ENCODE measurements around the gene NR4A2.

Gene NR4A2

DNA sequence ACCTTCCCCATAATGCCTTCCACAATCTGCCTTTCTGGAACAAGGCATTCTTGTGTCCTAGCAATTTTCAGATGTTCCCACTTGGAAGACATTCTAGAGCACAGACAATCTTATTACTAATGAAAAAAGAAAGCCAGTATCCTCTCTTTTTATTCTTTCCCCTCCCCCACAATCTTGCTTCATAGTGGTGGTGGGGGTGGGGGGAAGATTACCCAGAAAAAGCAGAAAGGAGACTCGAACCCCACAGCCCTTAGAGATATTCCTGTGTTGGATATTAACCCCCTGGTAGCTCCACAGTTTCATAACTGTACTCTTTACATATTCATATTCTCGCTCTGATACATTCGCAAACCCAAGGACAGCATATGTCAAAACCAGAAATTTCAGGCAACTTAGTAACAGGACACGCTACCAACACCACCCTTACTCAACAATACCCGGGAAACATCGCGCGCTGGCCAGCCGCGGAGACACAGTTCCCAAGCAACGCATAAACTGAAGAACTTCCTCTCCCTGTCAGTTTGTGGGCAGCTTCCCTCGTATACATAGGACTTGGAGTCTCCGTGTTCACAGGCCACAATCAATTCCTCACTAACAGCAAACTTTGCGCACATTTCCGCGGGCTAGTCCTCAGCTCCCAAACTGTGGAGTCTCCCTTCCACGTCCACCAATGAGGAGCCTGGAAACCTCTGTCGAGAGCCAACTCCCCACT, 793 bp downstream of the NR4A2 start:
- Histone ChIP-seq H3K9me2 (replicated peaks; ENCODE audit: insufficient read depth, low read length) (no peaks in the 10 kb centered on the region), H3K9ac (ENCODE audit: low read length) (no peak overlapping the region), H3K9me3 (ENCODE audit: insufficient read depth, low read length) (no peaks in the 10 kb centered on the region), H3K79me2 (ENCODE audit: insufficient read depth, low read length) (no peaks in the 10 kb centered on the region), H3K27ac (ENCODE audit: low read depth, low read length) (no peak overlapping the region), H3K27me3 (ENCODE audit: low read length) (no peaks in the 10 kb centered on the region), H3K36me3 (ENCODE audit: low read length) (no peaks in the 10 kb centered on the region), H2AFZ (ENCODE audit: low read depth, low read length, severe bottlenecking) (no peak overlapping the region), H3F3A (ENCODE audit: insufficient read depth) (peaks cover 6% of the 10 kb centered on the region; the same call in 1 of the 2 replicates), H4K20me1 (ENCODE audit: low read depth, low read length) (no peaks in the 10 kb centered on the region), H3K4me3 (ENCODE audit: insufficient read depth, low read length, poor library complexity, severe bottlenecking) (no peak overlapping the region), H3K4me2 (ENCODE audit: low read depth, low read length, poor library complexity, severe bottlenecking) (no peak overlapping the region)
- TF ChIP-seq EZH2phosphoT487 (conservative IDR thresholded peaks at IDR 0.05; ENCODE audit: low read length): no peak
- TF ChIP-seq, protein P1, sequence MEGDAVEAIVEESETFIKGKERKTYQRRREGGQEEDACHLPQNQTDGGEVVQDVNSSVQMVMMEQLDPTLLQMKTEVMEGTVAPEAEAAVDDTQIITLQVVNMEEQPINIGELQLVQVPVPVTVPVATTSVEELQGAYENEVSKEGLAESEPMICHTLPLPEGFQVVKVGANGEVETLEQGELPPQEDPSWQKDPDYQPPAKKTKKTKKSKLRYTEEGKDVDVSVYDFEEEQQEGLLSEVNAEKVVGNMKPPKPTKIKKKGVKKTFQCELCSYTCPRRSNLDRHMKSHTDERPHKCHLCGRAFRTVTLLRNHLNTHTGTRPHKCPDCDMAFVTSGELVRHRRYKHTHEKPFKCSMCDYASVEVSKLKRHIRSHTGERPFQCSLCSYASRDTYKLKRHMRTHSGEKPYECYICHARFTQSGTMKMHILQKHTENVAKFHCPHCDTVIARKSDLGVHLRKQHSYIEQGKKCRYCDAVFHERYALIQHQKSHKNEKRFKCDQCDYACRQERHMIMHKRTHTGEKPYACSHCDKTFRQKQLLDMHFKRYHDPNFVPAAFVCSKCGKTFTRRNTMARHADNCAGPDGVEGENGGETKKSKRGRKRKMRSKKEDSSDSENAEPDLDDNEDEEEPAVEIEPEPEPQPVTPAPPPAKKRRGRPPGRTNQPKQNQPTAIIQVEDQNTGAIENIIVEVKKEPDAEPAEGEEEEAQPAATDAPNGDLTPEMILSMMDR (IDR thresholded peaks at IDR 0.05; ENCODE audit: insufficient read depth, low read length, poor library complexity, severe bottlenecking): no peak

DNA sequence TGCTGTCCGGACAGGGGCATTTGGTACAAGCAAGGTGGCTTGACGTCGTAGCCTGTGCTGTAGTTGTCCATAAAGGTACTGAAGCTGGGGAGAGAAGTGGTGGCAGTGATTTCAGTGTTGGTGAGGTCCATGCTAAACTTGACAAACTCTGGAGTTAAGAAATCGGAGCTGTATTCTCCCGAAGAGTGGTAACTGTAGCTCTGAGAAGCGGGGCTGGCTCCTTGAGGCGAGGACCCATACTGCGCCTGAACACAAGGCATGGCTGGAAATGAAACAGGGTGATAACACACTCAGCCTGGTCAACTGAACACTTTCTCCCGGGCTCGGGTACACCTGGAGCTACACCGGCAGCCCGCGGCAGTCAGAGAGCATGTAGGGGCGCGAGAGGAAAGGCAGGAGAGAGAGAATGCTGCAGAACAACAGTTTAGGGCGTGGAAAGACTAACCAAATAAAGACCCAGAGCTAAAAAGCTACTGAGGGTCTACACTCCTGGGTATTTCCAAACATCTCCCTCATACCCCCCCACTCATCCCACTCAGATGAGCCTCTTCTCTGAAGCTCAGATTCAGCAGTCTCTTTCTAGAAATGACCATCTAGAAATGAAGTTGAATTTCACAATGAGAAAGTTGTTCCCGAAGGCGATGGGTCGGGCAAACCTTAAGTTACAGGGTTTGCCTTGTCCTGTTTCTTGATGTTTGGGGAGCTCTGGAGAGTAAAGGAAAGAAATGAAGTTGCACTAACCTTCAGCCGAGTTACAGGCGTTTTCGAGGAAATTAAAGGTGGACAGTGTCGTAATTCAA, 2.4 kb downstream of the NR4A2 start:
- no peak overlapping the region for H2AFZ ChIP-seq (ENCODE audit: low read depth, low read length, severe bottlenecking)

DNA sequence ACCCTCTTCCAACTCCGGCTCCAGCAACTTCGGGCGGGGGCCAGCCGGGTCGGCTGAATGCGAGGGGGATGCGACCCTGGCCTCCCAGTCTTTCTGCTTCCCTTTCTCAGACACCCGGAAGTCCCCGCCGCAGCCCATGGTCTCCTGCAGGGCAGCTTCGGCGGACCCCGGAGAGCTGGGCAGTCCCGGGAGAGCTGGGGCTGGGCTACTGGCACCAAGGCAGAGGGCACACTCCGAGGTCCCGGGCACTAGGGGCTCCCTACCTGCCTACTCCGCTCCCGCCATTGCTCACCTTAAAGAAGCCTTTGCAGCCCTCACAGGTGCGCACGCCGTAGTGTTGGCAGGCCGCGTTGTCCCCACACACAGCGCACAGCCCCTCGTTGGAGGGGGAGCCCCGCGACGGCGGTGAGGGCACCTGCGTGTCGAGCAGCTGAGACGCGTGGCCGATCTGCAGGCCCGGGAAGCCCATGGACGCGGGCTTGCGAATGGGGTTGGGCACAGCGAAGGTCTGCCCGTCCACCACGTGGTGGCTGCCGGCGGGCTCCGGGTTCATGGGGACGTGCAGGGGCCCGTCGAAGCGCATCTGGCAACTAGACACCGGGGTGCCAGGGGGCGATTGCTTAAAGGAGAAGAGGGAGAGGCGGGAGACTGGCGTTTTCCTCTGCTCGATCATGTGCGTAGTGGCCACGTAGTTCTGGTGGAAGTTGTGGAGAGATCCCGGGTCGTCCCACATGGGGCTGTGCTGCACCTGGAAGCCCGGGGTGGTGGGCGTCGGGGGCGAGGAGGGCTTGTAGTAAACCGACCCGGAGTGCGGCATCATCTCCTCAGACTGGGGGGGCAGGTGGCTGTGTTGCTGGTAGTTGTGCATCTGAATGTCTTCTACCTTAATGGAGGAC, 3.2 kb downstream of the NR4A2 start:
- Histone ChIP-seq H3K79me2 (ENCODE audit: insufficient read depth, low read length) (no peaks in the 10 kb centered on the region), H3K9ac (ENCODE audit: low read length) (no peak overlapping the region), H4K20me1 (ENCODE audit: low read depth, low read length) (no peaks in the 10 kb centered on the region), H3K36me3 (ENCODE audit: low read length) (no peaks in the 10 kb centered on the region), H3K4me3 (ENCODE audit: insufficient read depth, low read length, poor library complexity, severe bottlenecking) (no peak overlapping the region), H3K9me2 (replicated peaks; ENCODE audit: insufficient read depth, low read length) (no peaks in the 10 kb centered on the region), H3K27me3 (ENCODE audit: low read length) (no peaks in the 10 kb centered on the region), H3K9me3 (ENCODE audit: insufficient read depth, low read length) (no peaks in the 10 kb centered on the region), H3K4me2 (ENCODE audit: low read depth, low read length, poor library complexity, severe bottlenecking) (no peak overlapping the region), H3K27ac (ENCODE audit: low read depth, low read length) (no peak overlapping the region), H2AFZ (ENCODE audit: low read depth, low read length, severe bottlenecking) (no peak overlapping the region), H3F3A (ENCODE audit: insufficient read depth) (no peaks in the 10 kb centered on the region)
- TF ChIP-seq EZH2phosphoT487 (conservative IDR thresholded peaks at IDR 0.05; ENCODE audit: low read length): no peak
- TF ChIP-seq, protein P1 (IDR thresholded peaks at IDR 0.05; ENCODE audit: insufficient read depth, low read length, poor library complexity, severe bottlenecking): no peak

More for the DNA sequence above, 2.4 kb downstream of the NR4A2 start:
- H3K4me2 ChIP-seq (ENCODE audit: low read depth, low read length, poor library complexity, severe bottlenecking): no peak overlapping the region
- H3K9ac ChIP-seq (ENCODE audit: low read length): no peak overlapping the region
- no peaks in the 10 kb centered on the region for H3K36me3 ChIP-seq (ENCODE audit: low read length)
- no peaks in the 10 kb centered on the region for H3K79me2 ChIP-seq (ENCODE audit: insufficient read depth, low read length)
- H3K9me3 ChIP-seq (ENCODE audit: insufficient read depth, low read length): no peaks in the 10 kb centered on the region
- H3K4me3 ChIP-seq (ENCODE audit: insufficient read depth, low read length, poor library complexity, severe bottlenecking): no peak overlapping the region
- no peaks in the 10 kb centered on the region for H4K20me1 ChIP-seq (ENCODE audit: low read depth, low read length)
- H3F3A ChIP-seq (ENCODE audit: insufficient read depth): peaks cover 6% of the 10 kb centered on the region; the same call in 1 of the 2 replicates
- no peaks in the 10 kb centered on the region for H3K27me3 ChIP-seq (ENCODE audit: low read length)
- H3K27ac ChIP-seq (ENCODE audit: low read depth, low read length): no peak overlapping the region
- no peak for TF ChIP-seq EZH2phosphoT487 (conservative IDR thresholded peaks at IDR 0.05; ENCODE audit: low read length)
- TF ChIP-seq, protein P1 (IDR thresholded peaks at IDR 0.05; ENCODE audit: insufficient read depth, low read length, poor library complexity, severe bottlenecking): no peak
- no peaks in the 10 kb centered on the region for H3K9me2 ChIP-seq (replicated peaks; ENCODE audit: insufficient read depth, low read length)
